DOHH2 (cell line): ENCODE data around the gene CPNE8.

Source experiments
- CTCF ChIP-seq: fragments of 200-600 bp; sonication (generic); IDR thresholded peaks from one replicate; pipeline ENCODE4 v1.5.1; 2014; ENCODE audit warnings: antibody characterized with exemption, mild to moderate bottlenecking, low read depth, low read length; ENCODE audit not compliant: poor library complexity, severe bottlenecking
- EZH2phosphoT487 ChIP-seq: fragments of 200-600 bp; sonication (generic); IDR thresholded peaks from 2 replicates; pipeline ENCODE4 v1.6.1; 2017; ENCODE audit warnings: borderline replicate concordance, mild to moderate bottlenecking, antibody characterized with exemption, low read length, moderate library complexity, mixed read lengths

GRCh38 chr12:38639625-38640024 is 265.8 kb downstream of the CPNE8 start:
- no peak for TF ChIP-seq CTCF
- no peak for TF ChIP-seq EZH2phosphoT487
